WTC11 (cell line): ENCODE measurements around the gene KPNA3.

ENCODE experiments used
- CREB1 ChIP-seq: sonication (generic); formaldehyde crosslinking; IDR thresholded peaks from 2 replicates; pipeline ENCODE4 v1.8.0; 2023; ENCODE audit warnings: mild to moderate bottlenecking, missing genetic modification reagents
- ELF4 ChIP-seq: sonication (generic); formaldehyde crosslinking; IDR thresholded peaks from 2 replicates; pipeline ENCODE4 v1.8.1; 2022; ENCODE audit warnings: low read depth, mild to moderate bottlenecking, moderate library complexity, missing genetic modification reagents
- ETV6 ChIP-seq: sonication (generic); formaldehyde crosslinking; IDR thresholded peaks from 2 replicates; pipeline ENCODE4 v1.8.1; 2022; ENCODE audit warnings: mild to moderate bottlenecking, missing genetic modification reagents
- NR2C2 ChIP-seq: sonication (generic); formaldehyde crosslinking; IDR thresholded peaks from 2 replicates; pipeline ENCODE4 v1.8.0; 2022; ENCODE audit warnings: mild to moderate bottlenecking, missing genetic modification reagents
- ZNF121 ChIP-seq: sonication (generic); formaldehyde crosslinking; IDR thresholded peaks from 2 replicates; pipeline ENCODE4 v1.8.0; 2023; ENCODE audit warnings: missing genetic modification reagents
- ZNF138 ChIP-seq: sonication (generic); formaldehyde crosslinking; conservative IDR thresholded peaks from 2 replicates; pipeline ENCODE4 v1.8.1; 2022; ENCODE audit warnings: mild to moderate bottlenecking, moderate library complexity, missing genetic modification reagents
- ZNF416 ChIP-seq: fragments of 250-450 bp; sonication (Bioruptor Pico); IDR thresholded peaks from 2 replicates; pipeline ENCODE4 v1.9.0; 2021; ENCODE audit warnings: mild to moderate bottlenecking, inconsistent platforms
- TF ChIP-seq, protein P1 (sequence below): sonication (generic); formaldehyde crosslinking; IDR thresholded peaks from 2 replicates; pipeline ENCODE4 v1.8.1; 2023; ENCODE audit warnings: mild to moderate bottlenecking, missing genetic modification reagents
- TF ChIP-seq, protein P2 (sequence below): fragments of 200-600 bp; IDR thresholded peaks from 2 replicates; pipeline ENCODE4 v1.8.0; 2022; ENCODE audit warnings: antibody characterized with exemption
- TF ChIP-seq, protein P3 (sequence below): sonication (generic); formaldehyde crosslinking; IDR thresholded peaks from 2 replicates; pipeline ENCODE4 v1.8.1; 2023; ENCODE audit warnings: mild to moderate bottlenecking, moderate library complexity, missing genetic modification reagents

DNA sequence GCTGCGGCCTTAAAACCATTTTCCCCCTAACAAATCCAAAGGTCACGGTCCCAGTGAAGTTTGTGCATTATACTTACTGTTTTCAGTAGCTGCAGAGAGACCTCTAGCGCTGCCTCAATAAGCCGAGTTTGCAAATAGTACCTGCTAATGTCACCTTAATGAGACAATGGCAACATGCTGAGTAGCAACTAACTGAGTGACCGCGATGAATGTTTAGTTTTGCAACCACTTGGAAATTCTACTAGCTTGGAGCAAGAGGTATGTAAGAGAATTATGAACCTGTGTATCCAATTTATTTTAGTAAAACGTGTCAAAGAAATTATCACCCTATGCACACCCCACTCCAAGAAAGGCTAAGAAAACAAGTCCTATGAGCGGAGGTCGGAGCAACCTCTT, 1.2 kb downstream of the KPNA3 start:
- TF ChIP-seq, protein P1, sequence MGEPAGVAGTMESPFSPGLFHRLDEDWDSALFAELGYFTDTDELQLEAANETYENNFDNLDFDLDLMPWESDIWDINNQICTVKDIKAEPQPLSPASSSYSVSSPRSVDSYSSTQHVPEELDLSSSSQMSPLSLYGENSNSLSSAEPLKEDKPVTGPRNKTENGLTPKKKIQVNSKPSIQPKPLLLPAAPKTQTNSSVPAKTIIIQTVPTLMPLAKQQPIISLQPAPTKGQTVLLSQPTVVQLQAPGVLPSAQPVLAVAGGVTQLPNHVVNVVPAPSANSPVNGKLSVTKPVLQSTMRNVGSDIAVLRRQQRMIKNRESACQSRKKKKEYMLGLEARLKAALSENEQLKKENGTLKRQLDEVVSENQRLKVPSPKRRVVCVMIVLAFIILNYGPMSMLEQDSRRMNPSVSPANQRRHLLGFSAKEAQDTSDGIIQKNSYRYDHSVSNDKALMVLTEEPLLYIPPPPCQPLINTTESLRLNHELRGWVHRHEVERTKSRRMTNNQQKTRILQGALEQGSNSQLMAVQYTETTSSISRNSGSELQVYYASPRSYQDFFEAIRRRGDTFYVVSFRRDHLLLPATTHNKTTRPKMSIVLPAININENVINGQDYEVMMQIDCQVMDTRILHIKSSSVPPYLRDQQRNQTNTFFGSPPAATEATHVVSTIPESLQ (CRISPR knock-in tag) = no peak
- TF ChIP-seq, protein P2, sequence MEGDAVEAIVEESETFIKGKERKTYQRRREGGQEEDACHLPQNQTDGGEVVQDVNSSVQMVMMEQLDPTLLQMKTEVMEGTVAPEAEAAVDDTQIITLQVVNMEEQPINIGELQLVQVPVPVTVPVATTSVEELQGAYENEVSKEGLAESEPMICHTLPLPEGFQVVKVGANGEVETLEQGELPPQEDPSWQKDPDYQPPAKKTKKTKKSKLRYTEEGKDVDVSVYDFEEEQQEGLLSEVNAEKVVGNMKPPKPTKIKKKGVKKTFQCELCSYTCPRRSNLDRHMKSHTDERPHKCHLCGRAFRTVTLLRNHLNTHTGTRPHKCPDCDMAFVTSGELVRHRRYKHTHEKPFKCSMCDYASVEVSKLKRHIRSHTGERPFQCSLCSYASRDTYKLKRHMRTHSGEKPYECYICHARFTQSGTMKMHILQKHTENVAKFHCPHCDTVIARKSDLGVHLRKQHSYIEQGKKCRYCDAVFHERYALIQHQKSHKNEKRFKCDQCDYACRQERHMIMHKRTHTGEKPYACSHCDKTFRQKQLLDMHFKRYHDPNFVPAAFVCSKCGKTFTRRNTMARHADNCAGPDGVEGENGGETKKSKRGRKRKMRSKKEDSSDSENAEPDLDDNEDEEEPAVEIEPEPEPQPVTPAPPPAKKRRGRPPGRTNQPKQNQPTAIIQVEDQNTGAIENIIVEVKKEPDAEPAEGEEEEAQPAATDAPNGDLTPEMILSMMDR = no peak
- no peak for TF ChIP-seq ELF4 (CRISPR knock-in tag)
- TF ChIP-seq ZNF121 = no peak
- no peak for TF ChIP-seq CREB1 (CRISPR knock-in tag)
- TF ChIP-seq, protein P3, sequence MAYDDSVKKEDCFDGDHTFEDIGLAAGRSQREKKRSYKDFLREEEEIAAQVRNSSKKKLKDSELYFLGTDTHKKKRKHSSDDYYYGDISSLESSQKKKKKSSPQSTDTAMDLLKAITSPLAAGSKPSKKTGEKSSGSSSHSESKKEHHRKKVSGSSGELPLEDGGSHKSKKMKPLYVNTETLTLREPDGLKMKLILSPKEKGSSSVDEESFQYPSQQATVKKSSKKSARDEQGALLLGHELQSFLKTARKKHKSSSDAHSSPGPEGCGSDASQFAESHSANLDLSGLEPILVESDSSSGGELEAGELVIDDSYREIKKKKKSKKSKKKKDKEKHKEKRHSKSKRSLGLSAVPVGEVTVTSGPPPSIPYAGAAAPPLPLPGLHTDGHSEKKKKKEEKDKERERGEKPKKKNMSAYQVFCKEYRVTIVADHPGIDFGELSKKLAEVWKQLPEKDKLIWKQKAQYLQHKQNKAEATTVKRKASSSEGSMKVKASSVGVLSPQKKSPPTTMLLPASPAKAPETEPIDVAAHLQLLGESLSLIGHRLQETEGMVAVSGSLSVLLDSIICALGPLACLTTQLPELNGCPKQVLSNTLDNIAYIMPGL = no peak
- TF ChIP-seq ETV6 (CRISPR knock-in tag) = no peak
- no peak for TF ChIP-seq ZNF416 (CRISPR knock-in tag)
- no peak for TF ChIP-seq ZNF138 (CRISPR knock-in tag)
- TF ChIP-seq NR2C2 (CRISPR knock-in tag) = no peak
